HL-60 (cell line): ENCODE measurements around the gene SNTB2.

Experiments
- POLR2AphosphoS5 ChIP-seq: IDR thresholded peaks from 2 replicates; pipeline ENCODE4 v1.6.1; 2012; ENCODE audit warnings: low read depth
- TF ChIP-seq, protein P1 (sequence below): IDR thresholded peaks from one replicate; pipeline ENCODE4 v1.5.1; 2011; ENCODE audit warnings: low read length, control low read depth, inconsistent platforms; ENCODE audit not compliant: insufficient read depth
- TF ChIP-seq, protein P2 (sequence below): IDR thresholded peaks from 2 replicates; pipeline ENCODE4 v1.6.1; 2012; ENCODE audit warnings: low read depth; ENCODE audit not compliant: insufficient replicate concordance

DNA sequence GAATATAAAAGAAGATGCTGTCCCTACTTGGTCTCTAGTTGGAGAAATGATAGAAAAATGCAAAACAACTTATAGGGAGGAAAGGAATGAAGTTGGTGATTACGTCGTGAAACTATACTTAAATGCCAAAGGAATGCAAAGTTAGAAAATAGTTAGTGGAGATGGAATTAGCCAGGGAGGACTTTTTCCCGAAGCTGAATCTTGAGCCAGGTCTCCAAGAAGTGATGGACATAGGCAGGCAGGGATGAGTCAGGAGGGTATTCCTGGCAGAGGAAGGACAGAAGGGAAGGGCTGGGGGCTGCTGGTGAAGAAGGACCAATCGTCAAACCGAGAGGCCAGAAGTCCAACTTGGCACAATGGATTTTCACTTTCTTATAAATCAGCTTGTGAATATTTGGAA is 1.8 kb downstream of the SNTB2 start:
- no peak for TF ChIP-seq POLR2AphosphoS5
- TF ChIP-seq, protein P1, sequence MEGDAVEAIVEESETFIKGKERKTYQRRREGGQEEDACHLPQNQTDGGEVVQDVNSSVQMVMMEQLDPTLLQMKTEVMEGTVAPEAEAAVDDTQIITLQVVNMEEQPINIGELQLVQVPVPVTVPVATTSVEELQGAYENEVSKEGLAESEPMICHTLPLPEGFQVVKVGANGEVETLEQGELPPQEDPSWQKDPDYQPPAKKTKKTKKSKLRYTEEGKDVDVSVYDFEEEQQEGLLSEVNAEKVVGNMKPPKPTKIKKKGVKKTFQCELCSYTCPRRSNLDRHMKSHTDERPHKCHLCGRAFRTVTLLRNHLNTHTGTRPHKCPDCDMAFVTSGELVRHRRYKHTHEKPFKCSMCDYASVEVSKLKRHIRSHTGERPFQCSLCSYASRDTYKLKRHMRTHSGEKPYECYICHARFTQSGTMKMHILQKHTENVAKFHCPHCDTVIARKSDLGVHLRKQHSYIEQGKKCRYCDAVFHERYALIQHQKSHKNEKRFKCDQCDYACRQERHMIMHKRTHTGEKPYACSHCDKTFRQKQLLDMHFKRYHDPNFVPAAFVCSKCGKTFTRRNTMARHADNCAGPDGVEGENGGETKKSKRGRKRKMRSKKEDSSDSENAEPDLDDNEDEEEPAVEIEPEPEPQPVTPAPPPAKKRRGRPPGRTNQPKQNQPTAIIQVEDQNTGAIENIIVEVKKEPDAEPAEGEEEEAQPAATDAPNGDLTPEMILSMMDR: no peak
- TF ChIP-seq, protein P2, sequence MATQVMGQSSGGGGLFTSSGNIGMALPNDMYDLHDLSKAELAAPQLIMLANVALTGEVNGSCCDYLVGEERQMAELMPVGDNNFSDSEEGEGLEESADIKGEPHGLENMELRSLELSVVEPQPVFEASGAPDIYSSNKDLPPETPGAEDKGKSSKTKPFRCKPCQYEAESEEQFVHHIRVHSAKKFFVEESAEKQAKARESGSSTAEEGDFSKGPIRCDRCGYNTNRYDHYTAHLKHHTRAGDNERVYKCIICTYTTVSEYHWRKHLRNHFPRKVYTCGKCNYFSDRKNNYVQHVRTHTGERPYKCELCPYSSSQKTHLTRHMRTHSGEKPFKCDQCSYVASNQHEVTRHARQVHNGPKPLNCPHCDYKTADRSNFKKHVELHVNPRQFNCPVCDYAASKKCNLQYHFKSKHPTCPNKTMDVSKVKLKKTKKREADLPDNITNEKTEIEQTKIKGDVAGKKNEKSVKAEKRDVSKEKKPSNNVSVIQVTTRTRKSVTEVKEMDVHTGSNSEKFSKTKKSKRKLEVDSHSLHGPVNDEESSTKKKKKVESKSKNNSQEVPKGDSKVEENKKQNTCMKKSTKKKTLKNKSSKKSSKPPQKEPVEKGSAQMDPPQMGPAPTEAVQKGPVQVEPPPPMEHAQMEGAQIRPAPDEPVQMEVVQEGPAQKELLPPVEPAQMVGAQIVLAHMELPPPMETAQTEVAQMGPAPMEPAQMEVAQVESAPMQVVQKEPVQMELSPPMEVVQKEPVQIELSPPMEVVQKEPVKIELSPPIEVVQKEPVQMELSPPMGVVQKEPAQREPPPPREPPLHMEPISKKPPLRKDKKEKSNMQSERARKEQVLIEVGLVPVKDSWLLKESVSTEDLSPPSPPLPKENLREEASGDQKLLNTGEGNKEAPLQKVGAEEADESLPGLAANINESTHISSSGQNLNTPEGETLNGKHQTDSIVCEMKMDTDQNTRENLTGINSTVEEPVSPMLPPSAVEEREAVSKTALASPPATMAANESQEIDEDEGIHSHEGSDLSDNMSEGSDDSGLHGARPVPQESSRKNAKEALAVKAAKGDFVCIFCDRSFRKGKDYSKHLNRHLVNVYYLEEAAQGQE: no peak
